K562 (cell line): ENCODE data around the gene ADRA1B.

Source experiments
- BRD9 ChIP-seq: fragments of 450-650 bp; IDR thresholded peaks from 2 replicates; pipeline ENCODE4 v1.6.1; 2018; ENCODE audit warnings: low read depth; ENCODE audit not compliant: partially characterized antibody
- CBX3 ChIP-seq, 2 experiments: IDR thresholded peaks; 1 replicate in 1 of 2; 2 replicates in 1 of 2; pipeline ENCODE4 v1.6.1; 2012; ENCODE audit warnings: inconsistent platforms in 2 of 2, low read length in 2 of 2, borderline replicate concordance in 1 of 2, control low read depth in 1 of 2
- CC2D1A ChIP-seq: fragments of 450-650 bp; IDR thresholded peaks from 2 replicates; pipeline ENCODE4 v1.6.1; 2017; ENCODE audit warnings: mild to moderate bottlenecking
- CEBPB ChIP-seq: fragments of 450-650 bp; IDR thresholded peaks from 2 replicates; pipeline ENCODE4 v1.6.1; 2016; ENCODE audit warnings: missing genetic modification characterization, missing compliant biosample characterization
- CHD1 ChIP-seq: fragments of 200-600 bp; sonication (generic); IDR thresholded peaks from one replicate; pipeline ENCODE4 v1.6.1; 2012; ENCODE audit warnings: mild to moderate bottlenecking, moderate library complexity, low read length, inconsistent platforms
- CHD2 ChIP-seq: IDR thresholded peaks from 2 replicates; pipeline ENCODE4 v1.6.1; 2011; ENCODE audit warnings: low read depth, low read length
- FOXK2 ChIP-seq, 2 experiments: fragments of 450-650 bp; IDR thresholded peaks in 1 of 2; conservative IDR thresholded peaks in 1 of 2; 2 replicates each; pipeline ENCODE4 v1.6.1; 2016; ENCODE audit warnings: low read depth in 2 of 2, mild to moderate bottlenecking in 1 of 2
- HNRNPUL1 ChIP-seq: fragments of 200-400 bp; formaldehyde crosslinking; IDR thresholded peaks from 2 replicates; pipeline ENCODE4 v1.6.1; 2017; ENCODE audit warnings: low read length
- TGIF2 ChIP-seq: sonication (generic); formaldehyde crosslinking; IDR thresholded peaks from 2 replicates; pipeline ENCODE4 v1.8.1; 2022; ENCODE audit warnings: mild to moderate bottlenecking, missing genetic modification reagents, moderate library complexity
- TF ChIP-seq, protein P1 (sequence below): fragments of 250-450 bp; sonication (Bioruptor Pico); IDR thresholded peaks from 2 replicates; pipeline ENCODE4 v1.5.0; 2020; ENCODE audit warnings: mild to moderate bottlenecking
- TF ChIP-seq, protein P2 (sequence below), 3 experiments: IDR thresholded peaks in 2 of 3; conservative IDR thresholded peaks in 1 of 3; 2 replicates each; pipeline ENCODE4 v1.5.1; 2011 to 2012; ENCODE audit warnings: low read length in 3 of 3, mild to moderate bottlenecking in 3 of 3, control low read depth in 2 of 3, improper control_type of control experiment in 1 of 3, inconsistent platforms in 1 of 3, low read depth in 1 of 3, mixed read lengths in 1 of 3, moderate library complexity in 1 of 3; ENCODE audit not compliant: insufficient read depth in 2 of 3
- TF ChIP-seq, protein P3 (sequence below): sonication (generic); formaldehyde crosslinking; IDR thresholded peaks from 2 replicates; pipeline ENCODE4 v1.8.0; 2022; ENCODE audit warnings: mild to moderate bottlenecking, missing genetic modification reagents
- TF ChIP-seq, protein P4 (sequence below): IDR thresholded peaks from 2 replicates; pipeline ENCODE4 v1.6.1; 2012; ENCODE audit warnings: low read depth, low read length, improper control_type of control experiment, borderline replicate concordance
- TF ChIP-seq, protein P5 (sequence below): IDR thresholded peaks from 3 replicates; pipeline ENCODE4 v1.6.1; 2011; ENCODE audit warnings: borderline replicate concordance, mild to moderate bottlenecking, moderate library complexity; ENCODE audit not compliant: insufficient read length; ENCODE audit errors: extremely low read depth

DNA sequence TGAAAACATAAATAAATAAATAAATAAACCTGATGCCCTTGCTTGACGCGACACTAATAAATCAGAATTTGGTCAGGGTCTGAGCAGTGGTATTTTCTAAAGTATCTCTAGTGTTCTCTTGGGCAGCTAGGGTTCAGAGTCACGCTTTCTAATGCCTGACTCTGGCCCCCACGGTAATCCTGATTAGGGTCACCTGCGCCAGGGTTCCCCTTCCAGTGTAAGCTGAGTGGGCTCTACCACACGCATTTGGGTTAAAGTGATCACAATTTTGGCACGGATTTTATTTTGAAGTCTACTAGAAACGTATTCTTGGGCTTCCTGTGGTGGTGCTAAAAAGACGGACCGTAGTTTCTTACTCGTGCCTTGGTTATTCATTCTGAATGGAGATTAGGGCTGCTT is 93.3 kb downstream of the ADRA1B start:
- TF ChIP-seq CC2D1A (no peak), CEBPB (no peak), FOXK2 (conservative IDR thresholded peaks at IDR 0.05 in 1 of 2, IDR thresholded peaks at IDR 0.05 in 1 of 2; ENCODE audit: low read depth in 2 of 2) (no peak), BRD9 (no peak), HNRNPUL1 (no peak), TGIF2 (CRISPR knock-in tag) (no peak), CHD2 (no peak), CBX3 (IDR thresholded peaks at IDR 0.05; ENCODE audit: borderline replicate concordance in 1 of 2, low read length in 2 of 2) (no peak), CHD1 (no peak)
- TF ChIP-seq, protein P1, sequence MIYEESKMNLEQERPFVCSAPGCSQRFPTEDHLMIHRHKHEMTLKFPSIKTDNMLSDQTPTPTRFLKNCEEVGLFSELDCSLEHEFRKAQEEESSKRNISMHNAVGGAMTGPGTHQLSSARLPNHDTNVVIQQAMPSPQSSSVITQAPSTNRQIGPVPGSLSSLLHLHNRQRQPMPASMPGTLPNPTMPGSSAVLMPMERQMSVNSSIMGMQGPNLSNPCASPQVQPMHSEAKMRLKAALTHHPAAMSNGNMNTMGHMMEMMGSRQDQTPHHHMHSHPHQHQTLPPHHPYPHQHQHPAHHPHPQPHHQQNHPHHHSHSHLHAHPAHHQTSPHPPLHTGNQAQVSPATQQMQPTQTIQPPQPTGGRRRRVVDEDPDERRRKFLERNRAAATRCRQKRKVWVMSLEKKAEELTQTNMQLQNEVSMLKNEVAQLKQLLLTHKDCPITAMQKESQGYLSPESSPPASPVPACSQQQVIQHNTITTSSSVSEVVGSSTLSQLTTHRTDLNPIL = no peak
- TF ChIP-seq, protein P2, sequence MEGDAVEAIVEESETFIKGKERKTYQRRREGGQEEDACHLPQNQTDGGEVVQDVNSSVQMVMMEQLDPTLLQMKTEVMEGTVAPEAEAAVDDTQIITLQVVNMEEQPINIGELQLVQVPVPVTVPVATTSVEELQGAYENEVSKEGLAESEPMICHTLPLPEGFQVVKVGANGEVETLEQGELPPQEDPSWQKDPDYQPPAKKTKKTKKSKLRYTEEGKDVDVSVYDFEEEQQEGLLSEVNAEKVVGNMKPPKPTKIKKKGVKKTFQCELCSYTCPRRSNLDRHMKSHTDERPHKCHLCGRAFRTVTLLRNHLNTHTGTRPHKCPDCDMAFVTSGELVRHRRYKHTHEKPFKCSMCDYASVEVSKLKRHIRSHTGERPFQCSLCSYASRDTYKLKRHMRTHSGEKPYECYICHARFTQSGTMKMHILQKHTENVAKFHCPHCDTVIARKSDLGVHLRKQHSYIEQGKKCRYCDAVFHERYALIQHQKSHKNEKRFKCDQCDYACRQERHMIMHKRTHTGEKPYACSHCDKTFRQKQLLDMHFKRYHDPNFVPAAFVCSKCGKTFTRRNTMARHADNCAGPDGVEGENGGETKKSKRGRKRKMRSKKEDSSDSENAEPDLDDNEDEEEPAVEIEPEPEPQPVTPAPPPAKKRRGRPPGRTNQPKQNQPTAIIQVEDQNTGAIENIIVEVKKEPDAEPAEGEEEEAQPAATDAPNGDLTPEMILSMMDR (IDR thresholded peaks at IDR 0.05 in 2 of 3, conservative IDR thresholded peaks at IDR 0.05 in 1 of 3; ENCODE audit: insufficient read depth in 2 of 3, low read depth in 1 of 3, low read length in 3 of 3) = no peak
- TF ChIP-seq, protein P3, sequence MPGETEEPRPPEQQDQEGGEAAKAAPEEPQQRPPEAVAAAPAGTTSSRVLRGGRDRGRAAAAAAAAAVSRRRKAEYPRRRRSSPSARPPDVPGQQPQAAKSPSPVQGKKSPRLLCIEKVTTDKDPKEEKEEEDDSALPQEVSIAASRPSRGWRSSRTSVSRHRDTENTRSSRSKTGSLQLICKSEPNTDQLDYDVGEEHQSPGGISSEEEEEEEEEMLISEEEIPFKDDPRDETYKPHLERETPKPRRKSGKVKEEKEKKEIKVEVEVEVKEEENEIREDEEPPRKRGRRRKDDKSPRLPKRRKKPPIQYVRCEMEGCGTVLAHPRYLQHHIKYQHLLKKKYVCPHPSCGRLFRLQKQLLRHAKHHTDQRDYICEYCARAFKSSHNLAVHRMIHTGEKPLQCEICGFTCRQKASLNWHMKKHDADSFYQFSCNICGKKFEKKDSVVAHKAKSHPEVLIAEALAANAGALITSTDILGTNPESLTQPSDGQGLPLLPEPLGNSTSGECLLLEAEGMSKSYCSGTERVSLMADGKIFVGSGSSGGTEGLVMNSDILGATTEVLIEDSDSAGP (CRISPR knock-in tag) = no peak
- TF ChIP-seq, protein P4, sequence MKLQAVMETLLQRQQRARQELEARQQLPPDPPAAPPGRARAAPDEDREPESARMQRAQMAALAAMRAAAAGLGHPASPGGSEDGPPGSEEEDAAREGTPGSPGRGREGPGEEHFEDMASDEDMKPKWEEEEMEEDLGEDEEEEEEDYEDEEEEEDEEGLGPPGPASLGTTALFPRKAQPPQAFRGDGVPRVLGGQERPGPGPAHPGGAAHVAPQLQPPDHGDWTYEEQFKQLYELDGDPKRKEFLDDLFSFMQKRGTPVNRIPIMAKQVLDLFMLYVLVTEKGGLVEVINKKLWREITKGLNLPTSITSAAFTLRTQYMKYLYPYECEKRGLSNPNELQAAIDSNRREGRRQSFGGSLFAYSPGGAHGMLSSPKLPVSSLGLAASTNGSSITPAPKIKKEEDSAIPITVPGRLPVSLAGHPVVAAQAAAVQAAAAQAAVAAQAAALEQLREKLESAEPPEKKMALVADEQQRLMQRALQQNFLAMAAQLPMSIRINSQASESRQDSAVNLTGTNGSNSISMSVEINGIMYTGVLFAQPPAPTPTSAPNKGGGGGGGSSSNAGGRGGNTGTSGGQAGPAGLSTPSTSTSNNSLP = no peak
- TF ChIP-seq, protein P5, sequence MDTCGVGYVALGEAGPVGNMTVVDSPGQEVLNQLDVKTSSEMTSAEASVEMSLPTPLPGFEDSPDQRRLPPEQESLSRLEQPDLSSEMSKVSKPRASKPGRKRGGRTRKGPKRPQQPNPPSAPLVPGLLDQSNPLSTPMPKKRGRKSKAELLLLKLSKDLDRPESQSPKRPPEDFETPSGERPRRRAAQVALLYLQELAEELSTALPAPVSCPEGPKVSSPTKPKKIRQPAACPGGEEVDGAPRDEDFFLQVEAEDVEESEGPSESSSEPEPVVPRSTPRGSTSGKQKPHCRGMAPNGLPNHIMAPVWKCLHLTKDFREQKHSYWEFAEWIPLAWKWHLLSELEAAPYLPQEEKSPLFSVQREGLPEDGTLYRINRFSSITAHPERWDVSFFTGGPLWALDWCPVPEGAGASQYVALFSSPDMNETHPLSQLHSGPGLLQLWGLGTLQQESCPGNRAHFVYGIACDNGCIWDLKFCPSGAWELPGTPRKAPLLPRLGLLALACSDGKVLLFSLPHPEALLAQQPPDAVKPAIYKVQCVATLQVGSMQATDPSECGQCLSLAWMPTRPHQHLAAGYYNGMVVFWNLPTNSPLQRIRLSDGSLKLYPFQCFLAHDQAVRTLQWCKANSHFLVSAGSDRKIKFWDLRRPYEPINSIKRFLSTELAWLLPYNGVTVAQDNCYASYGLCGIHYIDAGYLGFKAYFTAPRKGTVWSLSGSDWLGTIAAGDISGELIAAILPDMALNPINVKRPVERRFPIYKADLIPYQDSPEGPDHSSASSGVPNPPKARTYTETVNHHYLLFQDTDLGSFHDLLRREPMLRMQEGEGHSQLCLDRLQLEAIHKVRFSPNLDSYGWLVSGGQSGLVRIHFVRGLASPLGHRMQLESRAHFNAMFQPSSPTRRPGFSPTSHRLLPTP = no peak
